Stomach (tissue), 4 donors: ENCODE data around the gene SZT2.

ENCODE experiments used
- EP300 ChIP-seq: sonication (generic); formaldehyde crosslinking; IDR thresholded peaks from one replicate; pipeline ENCODE4 v1.6.1; 2017; ENCODE audit warnings: antibody characterized with exemption
- POLR2A ChIP-seq, 4 donors: fragments of 450-650 bp; IDR thresholded peaks; one replicate each; pipeline ENCODE4 v1.6.1; 2016; ENCODE audit warnings: antibody characterized with exemption in 4 of 4, control low read depth in 2 of 4, mild to moderate bottlenecking in 1 of 4, moderate library complexity in 1 of 4
- TF ChIP-seq, protein P1 (sequence below), 7 experiments: fragments of 450-650 bp in 4 of 7; fragments of 200-600 bp in 3 of 7; sonication (generic) in 3 of 7; IDR thresholded peaks; one replicate each; pipeline ENCODE4 v1.5.1; 2016 to 2019; ENCODE audit warnings: antibody characterized with exemption in 7 of 7, control low read depth in 2 of 7, mild to moderate bottlenecking in 1 of 7

DNA sequence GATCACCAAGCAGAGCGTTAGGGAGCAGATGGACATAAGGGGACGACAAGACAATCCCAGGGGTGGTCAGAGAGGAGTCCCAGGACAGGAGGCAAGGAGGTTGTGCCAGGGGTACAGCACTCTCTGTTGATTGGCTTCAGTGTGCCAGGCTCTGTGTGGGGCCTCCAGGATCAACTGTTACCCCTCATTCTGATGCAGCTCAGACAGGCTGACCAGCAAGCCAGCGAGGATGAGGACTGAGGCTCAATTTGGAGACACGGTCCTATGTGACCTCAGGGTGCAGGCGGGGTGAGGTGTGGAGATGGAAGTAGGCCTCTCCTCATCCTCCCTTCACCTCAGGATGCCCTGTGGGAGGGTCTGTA lies 60.0 kb downstream of the SZT2 start:
- TF ChIP-seq, protein P1, sequence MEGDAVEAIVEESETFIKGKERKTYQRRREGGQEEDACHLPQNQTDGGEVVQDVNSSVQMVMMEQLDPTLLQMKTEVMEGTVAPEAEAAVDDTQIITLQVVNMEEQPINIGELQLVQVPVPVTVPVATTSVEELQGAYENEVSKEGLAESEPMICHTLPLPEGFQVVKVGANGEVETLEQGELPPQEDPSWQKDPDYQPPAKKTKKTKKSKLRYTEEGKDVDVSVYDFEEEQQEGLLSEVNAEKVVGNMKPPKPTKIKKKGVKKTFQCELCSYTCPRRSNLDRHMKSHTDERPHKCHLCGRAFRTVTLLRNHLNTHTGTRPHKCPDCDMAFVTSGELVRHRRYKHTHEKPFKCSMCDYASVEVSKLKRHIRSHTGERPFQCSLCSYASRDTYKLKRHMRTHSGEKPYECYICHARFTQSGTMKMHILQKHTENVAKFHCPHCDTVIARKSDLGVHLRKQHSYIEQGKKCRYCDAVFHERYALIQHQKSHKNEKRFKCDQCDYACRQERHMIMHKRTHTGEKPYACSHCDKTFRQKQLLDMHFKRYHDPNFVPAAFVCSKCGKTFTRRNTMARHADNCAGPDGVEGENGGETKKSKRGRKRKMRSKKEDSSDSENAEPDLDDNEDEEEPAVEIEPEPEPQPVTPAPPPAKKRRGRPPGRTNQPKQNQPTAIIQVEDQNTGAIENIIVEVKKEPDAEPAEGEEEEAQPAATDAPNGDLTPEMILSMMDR (IDR thresholded peaks at IDR 0.05), result no peak
- TF ChIP-seq POLR2A (IDR thresholded peaks at IDR 0.05), result no peak
- no peak for TF ChIP-seq EP300
